ENCODE data around the gene DENND2A. TPM values are rescaled to one million over a fixed set of nuclear protein-coding genes. Genes with fewer than 3 reads are reported as not detected.

DENND2A gene
- total RNA-seq, 1 experiment from 2014 or later, result 7.3 TPM

GRCh38 chr7:140506788-140507464, 133.7 kb downstream of the DENND2A start:
- Mint-ChIP-seq H3K4me1 (peaks cover 15 to 19% of the 10 kb centered on the region in 2 experiments), H3K27ac (peak overlapping the region in 2 of 3 experiments; percentile 34 to 79; a peak in 3 of 7 replicates), H3K27me3 (ENCODE audit: low read depth) (no peaks in the 10 kb centered on the region), H3K36me3 (ENCODE audit: insufficient read depth in 1 of 3, low read depth in 3 of 3) (no peaks in the 10 kb centered on the region), H3K9me3 (no peaks in the 10 kb centered on the region), H3K4me3 (no peak overlapping the region)
- Histone ChIP-seq H2AFZ (ENCODE audit: low read length) (no peak overlapping the region), H4K5ac (ENCODE audit: insufficient read length, low read depth, low read length) (no peak overlapping the region), H2BK120ac (ENCODE audit: low read depth, low read length, poor library complexity, severe bottlenecking) (no peak overlapping the region), H4K91ac (ENCODE audit: insufficient read length, low read depth, low read length) (no peak overlapping the region), H3K56ac (ENCODE audit: insufficient read length, low read depth, low read length) (no peak overlapping the region), H3K4me1 (ENCODE audit: insufficient read depth, low read length) (no peaks in the 10 kb centered on the region), H2AK5ac (ENCODE audit: insufficient read length, low read length) (no peak overlapping the region), H3T11ph (ENCODE audit: low read length) (no peak overlapping the region), H4K8ac (replicated peaks; ENCODE audit: insufficient read length, low read depth, low read length) (no peak overlapping the region), H3K14ac (ENCODE audit: insufficient read depth, low read length) (no peak overlapping the region), H2BK15ac (ENCODE audit: low read depth, low read length) (no peak overlapping the region), H2BK20ac (ENCODE audit: low read depth, low read length, poor library complexity, severe bottlenecking) (no peak overlapping the region), H3K79me1 (ENCODE audit: insufficient read depth, low read depth, low read length, poor library complexity, severe bottlenecking) (no peaks in the 10 kb centered on the region), H3K23me2 (ENCODE audit: insufficient read length, low read depth, low read length, poor library complexity, severe bottlenecking) (no peaks in the 10 kb centered on the region), H2BK12ac (ENCODE audit: insufficient read length, low read depth, low read length) (no peak overlapping the region), H2BK5ac (ENCODE audit: insufficient read length, low read length) (no peak overlapping the region), H3K27ac (ENCODE audit: insufficient read length, low read depth, low read length) (no peak overlapping the region), H3K4ac (ENCODE audit: low read depth, low read length) (no peak overlapping the region), H3K27me3 (ENCODE audit: insufficient read depth, low read length) (no peaks in the 10 kb centered on the region), H3K9me3 (ENCODE audit: control insufficient read depth, low read depth, low read length) (no peaks in the 10 kb centered on the region), H3K4me2 (ENCODE audit: insufficient read depth, insufficient read length, low read length) (no peak overlapping the region), H3K79me2 (ENCODE audit: insufficient read depth, low read length) (no peaks in the 10 kb centered on the region), H3K23ac (ENCODE audit: insufficient read length, low read depth, low read length) (no peak overlapping the region), H4K20me1 (ENCODE audit: control insufficient read depth, insufficient read depth, insufficient read length) (no peaks in the 10 kb centered on the region), H3K9ac (ENCODE audit: extremely low read depth, insufficient read length, low read length) (no peak overlapping the region), H3K18ac (ENCODE audit: insufficient read length, low read depth, low read length) (no peak overlapping the region)
- peak; percentile 70 for DNase-seq
- WGBS (ENCODE audit: extremely low coverage, insufficient read length, low lambda C conversion rate), result no CpG with 5 or more reads among the region's 5 CpGs
- peak; percentile 29; the same call in 2 of the 3 replicates for TF ChIP-seq CTCF (conservative IDR thresholded peaks at IDR 0.05)
